ENCODE data around the gene PRSS53.

DNA sequence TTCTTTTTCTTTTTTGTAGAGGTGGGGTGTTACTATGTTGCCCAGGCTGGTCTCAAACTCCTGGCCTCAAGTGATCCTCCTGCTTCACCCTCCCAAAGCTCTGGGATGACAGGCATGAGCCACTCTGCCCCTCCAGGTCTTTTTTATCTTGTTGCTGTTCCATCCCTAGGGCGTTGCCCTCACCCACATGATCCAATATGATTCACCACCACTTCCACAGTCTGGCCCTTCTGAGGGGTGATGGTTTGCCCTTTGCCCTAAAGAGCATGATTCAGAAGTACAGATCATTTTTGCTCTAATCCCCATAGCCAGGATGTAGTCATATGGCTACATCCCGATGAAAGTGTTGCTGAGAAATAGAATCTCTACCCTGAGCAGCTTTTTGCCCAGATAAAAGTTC lies 36.6 kb downstream of the PRSS53 start:
- TF ChIP-seq, protein P1, sequence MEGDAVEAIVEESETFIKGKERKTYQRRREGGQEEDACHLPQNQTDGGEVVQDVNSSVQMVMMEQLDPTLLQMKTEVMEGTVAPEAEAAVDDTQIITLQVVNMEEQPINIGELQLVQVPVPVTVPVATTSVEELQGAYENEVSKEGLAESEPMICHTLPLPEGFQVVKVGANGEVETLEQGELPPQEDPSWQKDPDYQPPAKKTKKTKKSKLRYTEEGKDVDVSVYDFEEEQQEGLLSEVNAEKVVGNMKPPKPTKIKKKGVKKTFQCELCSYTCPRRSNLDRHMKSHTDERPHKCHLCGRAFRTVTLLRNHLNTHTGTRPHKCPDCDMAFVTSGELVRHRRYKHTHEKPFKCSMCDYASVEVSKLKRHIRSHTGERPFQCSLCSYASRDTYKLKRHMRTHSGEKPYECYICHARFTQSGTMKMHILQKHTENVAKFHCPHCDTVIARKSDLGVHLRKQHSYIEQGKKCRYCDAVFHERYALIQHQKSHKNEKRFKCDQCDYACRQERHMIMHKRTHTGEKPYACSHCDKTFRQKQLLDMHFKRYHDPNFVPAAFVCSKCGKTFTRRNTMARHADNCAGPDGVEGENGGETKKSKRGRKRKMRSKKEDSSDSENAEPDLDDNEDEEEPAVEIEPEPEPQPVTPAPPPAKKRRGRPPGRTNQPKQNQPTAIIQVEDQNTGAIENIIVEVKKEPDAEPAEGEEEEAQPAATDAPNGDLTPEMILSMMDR (IDR thresholded peaks at IDR 0.05): no peak
- TF ChIP-seq POLR2A (IDR thresholded peaks at IDR 0.05): no peak
